Stomach (tissue), 9 donors: Measurements from ENCODE around the gene GMDS. TPM values are rescaled to one million over a fixed set of nuclear protein-coding genes. Genes with fewer than 3 reads are reported as not detected.

Experiments
- DNase-seq, 2 donors: peaks; one replicate each; pipeline versions ENCODE4 v3.0.0 to v3.0.0-alpha.2; 2013 to 2019
- H3K27ac ChIP-seq, 5 donors: fragments of 200-600 bp in 4 of 5; sonication (generic) in 4 of 5; one replicate each; pipeline ENCODE4 v1.5.1; 2013 to 2019; ENCODE audit warnings: mild to moderate bottlenecking in 1 of 5, moderate library complexity in 1 of 5
- H3K27me3 ChIP-seq, 3 donors: fragments of 200-600 bp; sonication (generic); one replicate each; pipeline ENCODE4 v1.5.1; 2017 to 2019; ENCODE audit warnings: mixed run types in 1 of 3
- H3K36me3 ChIP-seq, 4 donors: fragments of 200-600 bp; sonication (generic); 1 replicate in 3 of 4; 2 replicates in 1 of 4; pipeline ENCODE4 v1.5.1; 2016 to 2019
- H3K4me1 ChIP-seq, 4 donors: fragments of 200-600 bp; sonication (generic); one replicate each; pipeline ENCODE4 v1.5.1; 2016 to 2019
- H3K4me3 ChIP-seq, 4 donors: fragments of 200-600 bp; sonication (generic) in 3 of 4; one replicate each; pipeline ENCODE4 v1.5.1; 2016 to 2019; ENCODE audit warnings: mild to moderate bottlenecking in 1 of 4
- H3K9me3 ChIP-seq, 4 donors: fragments of 200-600 bp; sonication (generic); one replicate each; pipeline ENCODE4 v1.5.1; 2016 to 2019
- EP300 ChIP-seq: sonication (generic); formaldehyde crosslinking; IDR thresholded peaks from one replicate; pipeline ENCODE4 v1.6.1; 2017; ENCODE audit warnings: antibody characterized with exemption
- POLR2A ChIP-seq, 4 donors: fragments of 450-650 bp; IDR thresholded peaks; one replicate each; pipeline ENCODE4 v1.6.1; 2016; ENCODE audit warnings: antibody characterized with exemption in 4 of 4, control low read depth in 2 of 4, mild to moderate bottlenecking in 1 of 4, moderate library complexity in 1 of 4
- POLR2AphosphoS5 ChIP-seq, 3 donors: sonication (generic); formaldehyde crosslinking; IDR thresholded peaks; one replicate each; pipeline ENCODE4 v1.6.1; 2016; ENCODE audit warnings: antibody characterized with exemption in 3 of 3
- WGBS, 5 donors: extraction: QIAGEN DNeasy Blood & Tissue Kit in 3 of 5; methylation state at CpG; one replicate each; pipeline versions ENCODE4 v1.1.5 to v1.1.7; 2013 to 2018; 5-methylcytosine and 5-hydroxymethylcytosine counted together
- intact Hi-C: fragments of 100-400 bp; cut with DNase I; formaldehyde crosslinking; loops from one replicate; pipeline ENCODE4 v1.15.1; 2023; ENCODE audit warnings: low total_unique reads
- polyA plus RNA-seq, 3 donors: library from polyadenylated mRNA; stranded (reverse); fragments of 200-250 nt; gene quantifications; one replicate each; pipeline ENCODE4 v1.2.3, GENCODE V29; 2013
- total RNA-seq, 5 donors: library from RNA; depleted of rRNA; stranded (reverse); fragments of >200 nt; gene quantifications; one replicate each; pipeline versions ENCODE4 v1.1.0 to v1.2.3, GENCODE V29; 2014 to 2016
- TF ChIP-seq, protein P1 (sequence below), 7 experiments: fragments of 450-650 bp in 4 of 7; fragments of 200-600 bp in 3 of 7; sonication (generic) in 3 of 7; IDR thresholded peaks; one replicate each; pipeline ENCODE4 v1.5.1; 2016 to 2019; ENCODE audit warnings: antibody characterized with exemption in 7 of 7, control low read depth in 2 of 7, mild to moderate bottlenecking in 1 of 7
- donor health status: healthy with polysubstance abuse.
- donor health status: Bipolar disorder and iron deficiency.
- donor health status: healthy.

GMDS gene
- total and polyA plus RNA-seq, 8 donors = 83.7 to 262 (median 121) TPM

- peaks cover 54 to 97% (median 84%) of the 10 kb centered on the region in 3 donors for H3K27me3 ChIP-seq
- WGBS, 5 donors = 3 to 18% (median 7%) methylated on average over 32 to 65 of the region's 65 CpGs
- H3K4me3 ChIP-seq = peak overlapping the region; percentile 36 to 62 (median 50)
Measured at GRCh38 chr6:1605004-1605892, 640.2 kb downstream of the GMDS start.

GRCh38 chr6:1604158-1605003 is 641.0 kb downstream of the GMDS start:
- H3K36me3 ChIP-seq = no peaks in the 10 kb centered on the region
- no peak overlapping the region for H3K27ac ChIP-seq
- DNase-seq = peak; percentile 70 to 87
- WGBS, 5 donors = 1 to 2% (median 1%) methylated on average over 16 to 85 of the region's 85 CpGs
- peaks cover 0 to 4% (median 0%) of the 10 kb centered on the region in 4 donors for H3K9me3 ChIP-seq
- TF ChIP-seq EP300 = no peak
- TF ChIP-seq POLR2AphosphoS5 (IDR thresholded peaks at IDR 0.05) = peak in 1 of 3 donors; percentile 25
- TF ChIP-seq, protein P1, sequence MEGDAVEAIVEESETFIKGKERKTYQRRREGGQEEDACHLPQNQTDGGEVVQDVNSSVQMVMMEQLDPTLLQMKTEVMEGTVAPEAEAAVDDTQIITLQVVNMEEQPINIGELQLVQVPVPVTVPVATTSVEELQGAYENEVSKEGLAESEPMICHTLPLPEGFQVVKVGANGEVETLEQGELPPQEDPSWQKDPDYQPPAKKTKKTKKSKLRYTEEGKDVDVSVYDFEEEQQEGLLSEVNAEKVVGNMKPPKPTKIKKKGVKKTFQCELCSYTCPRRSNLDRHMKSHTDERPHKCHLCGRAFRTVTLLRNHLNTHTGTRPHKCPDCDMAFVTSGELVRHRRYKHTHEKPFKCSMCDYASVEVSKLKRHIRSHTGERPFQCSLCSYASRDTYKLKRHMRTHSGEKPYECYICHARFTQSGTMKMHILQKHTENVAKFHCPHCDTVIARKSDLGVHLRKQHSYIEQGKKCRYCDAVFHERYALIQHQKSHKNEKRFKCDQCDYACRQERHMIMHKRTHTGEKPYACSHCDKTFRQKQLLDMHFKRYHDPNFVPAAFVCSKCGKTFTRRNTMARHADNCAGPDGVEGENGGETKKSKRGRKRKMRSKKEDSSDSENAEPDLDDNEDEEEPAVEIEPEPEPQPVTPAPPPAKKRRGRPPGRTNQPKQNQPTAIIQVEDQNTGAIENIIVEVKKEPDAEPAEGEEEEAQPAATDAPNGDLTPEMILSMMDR (IDR thresholded peaks at IDR 0.05) = peak in 5 of 7 experiments; percentile 45 to 98 (median 87)
- intact Hi-C loops = loop anchor here (5.0 kb wide), 1 partner anchor 498 kb away; no protein-coding TSS in a partner anchor
- peaks cover 54 to 100% (median 84%) of the 10 kb centered on the region in 3 donors for H3K27me3 ChIP-seq
- H3K4me3 ChIP-seq = peak overlapping the region; percentile 36 to 62 (median 50)
- H3K4me1 ChIP-seq = peaks cover 39 to 62% (median 56%) of the 10 kb centered on the region in 4 donors

More at GRCh38 chr6:1605004-1605892, 640.2 kb downstream of the GMDS start:
- Histone ChIP-seq H3K27ac (no peak overlapping the region), H3K36me3 (no peaks in the 10 kb centered on the region), H3K4me1 (peaks cover 39 to 63% (median 59%) of the 10 kb centered on the region in 4 donors), H3K9me3 (peaks cover 0 to 4% (median 0%) of the 10 kb centered on the region in 4 donors)
- peak in 1 of 2 donors; percentile 54 for DNase-seq
- TF ChIP-seq POLR2A (IDR thresholded peaks at IDR 0.05) (no peak), POLR2AphosphoS5 (IDR thresholded peaks at IDR 0.05) (no peak), EP300 (no peak)
- TF ChIP-seq, protein P1 (IDR thresholded peaks at IDR 0.05) = no peak
- intact Hi-C loops = no loop called here

GRCh38 chr6:1603708-1604107 is 641.7 kb downstream of the GMDS start:
- TF ChIP-seq, protein P1 (IDR thresholded peaks at IDR 0.05) = no peak
- TF ChIP-seq POLR2AphosphoS5 (IDR thresholded peaks at IDR 0.05) = no peak
- no peak for TF ChIP-seq POLR2A (IDR thresholded peaks at IDR 0.05)
- TF ChIP-seq EP300 = no peak
- intact Hi-C loops = loop anchor here (5.0 kb wide), 1 partner anchor 499 kb away; no protein-coding TSS in a partner anchor

More at GRCh38 chr6:1603708-1604107, 641.7 kb downstream of the GMDS start:
- DNase-seq = no peak
- Histone ChIP-seq H3K9me3 (peaks cover 0 to 4% (median 0%) of the 10 kb centered on the region in 4 donors), H3K36me3 (no peaks in the 10 kb centered on the region), H3K27ac (no peak overlapping the region), H3K27me3 (peaks cover 47 to 100% (median 84%) of the 10 kb centered on the region in 3 donors), H3K4me1 (peaks cover 32 to 56% (median 50%) of the 10 kb centered on the region in 4 donors), H3K4me3 (peak overlapping the region in 1 of 4 donors; percentile 62)
- WGBS, 5 donors = 45 to 63% (median 56%) methylated on average over 15 of the region's 15 CpGs
